NCI-H2107 treated with DMSO at 0.1 percent for 48 hours (cell line): ENCODE measurements around the gene MRPL24.
A peak's percentile ranks its signal among the peaks of the same experiment; 100 is the strongest.
"Not testable (repeated sequence)": the region's sequence is repeated elsewhere in the genome, so short reads cannot be mapped to it uniquely, and the experiment has no call there.

Experiments used
- DNase-seq: peaks from one replicate; lab custom pipeline; 2025; ENCODE audit not compliant: unreplicated experiment; lab: John Stamatoyannopoulos, UW

The MRPL24 gene

GRCh38 chr1:156760092-156760795 is 19.4 kb upstream of the MRPL24 start:
- no peak for DNase-seq

GRCh38 chr1:156757572-156758253 is 16.8 kb upstream of the MRPL24 start:
- not testable (repeated sequence) for DNase-seq

DNA sequence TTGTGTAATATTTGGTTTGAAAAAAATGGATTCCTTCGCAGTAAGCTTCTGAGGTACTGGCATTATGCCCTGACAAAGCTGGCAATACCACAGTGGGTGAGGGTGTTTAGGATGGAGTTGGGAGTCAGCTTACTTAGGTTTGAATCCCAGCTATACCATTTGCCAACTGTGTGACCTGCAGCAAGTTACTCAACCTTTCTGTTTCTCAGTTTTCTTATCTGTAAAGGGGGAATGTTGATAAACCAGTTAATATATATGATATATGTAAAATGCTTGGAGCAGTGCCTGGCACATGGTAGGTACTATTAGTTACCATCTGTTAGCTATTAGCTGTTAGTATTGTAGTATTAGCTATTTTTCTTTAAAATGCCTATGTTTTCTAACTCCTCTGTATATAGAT is 15.5 kb upstream of the MRPL24 start:
- DNase-seq: no peak

DNA sequence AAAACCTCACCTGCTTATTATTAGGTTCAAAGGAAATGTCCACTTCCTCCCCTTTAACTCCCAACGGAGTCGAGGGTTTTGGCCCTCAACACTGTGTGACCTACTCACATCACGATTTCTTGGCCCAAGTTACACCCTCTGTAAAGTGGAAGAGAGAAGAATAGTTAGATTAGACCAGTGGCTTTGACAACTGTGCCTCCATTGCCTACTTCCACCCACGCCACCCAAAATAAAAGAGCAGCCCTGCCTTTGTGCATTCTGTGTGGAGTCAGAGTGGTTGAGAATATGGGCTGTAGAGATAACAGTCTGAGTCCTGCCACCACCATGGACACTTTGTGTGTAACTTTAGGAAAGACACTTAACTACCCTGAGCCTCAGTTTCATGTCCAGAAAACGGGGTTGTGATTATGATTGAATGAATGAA is 14.7 kb upstream of the MRPL24 start:
- no peak for DNase-seq

DNA sequence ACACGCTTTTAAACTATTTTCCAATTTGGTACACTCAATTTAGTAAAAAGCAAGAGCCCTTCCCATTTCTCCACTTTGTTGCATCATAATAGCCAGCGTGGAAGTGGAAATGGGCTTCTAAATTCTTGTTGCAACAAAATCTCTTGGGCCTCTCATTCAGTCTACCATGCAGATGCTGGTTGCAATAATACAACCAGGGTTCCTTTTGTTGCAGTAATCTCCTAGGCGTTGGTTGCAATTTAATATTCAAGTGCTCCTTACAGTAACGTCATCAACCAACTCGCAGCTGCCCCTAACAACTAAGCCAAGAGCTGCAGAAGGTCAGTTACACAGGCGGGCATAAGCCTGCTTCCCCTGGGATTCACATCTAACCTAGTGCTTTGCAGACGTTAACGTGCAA is 13.3 kb upstream of the MRPL24 start:
- peak; percentile 99 for DNase-seq

GRCh38 chr1:156752843-156753482 is 12.1 kb upstream of the MRPL24 start:
- DNase-seq: no peak

- DNase-seq: peak; percentile 85
Observed at GRCh38 chr1:156751757-156752481, 11.0 kb upstream of the MRPL24 start.

- DNase-seq: no peak
Observed at GRCh38 chr1:156751451-156751756, 10.5 kb upstream of the MRPL24 start, which contains the start of gene HDGF. Gene HDGF, minus strand, starts transcription at chr1:156751675. Its CDS starts 246 bp downstream, at chr1:156751429.

GRCh38 chr1:156750711-156751450 is 10.0 kb upstream of the MRPL24 start:
- DNase-seq: no peak

DNA sequence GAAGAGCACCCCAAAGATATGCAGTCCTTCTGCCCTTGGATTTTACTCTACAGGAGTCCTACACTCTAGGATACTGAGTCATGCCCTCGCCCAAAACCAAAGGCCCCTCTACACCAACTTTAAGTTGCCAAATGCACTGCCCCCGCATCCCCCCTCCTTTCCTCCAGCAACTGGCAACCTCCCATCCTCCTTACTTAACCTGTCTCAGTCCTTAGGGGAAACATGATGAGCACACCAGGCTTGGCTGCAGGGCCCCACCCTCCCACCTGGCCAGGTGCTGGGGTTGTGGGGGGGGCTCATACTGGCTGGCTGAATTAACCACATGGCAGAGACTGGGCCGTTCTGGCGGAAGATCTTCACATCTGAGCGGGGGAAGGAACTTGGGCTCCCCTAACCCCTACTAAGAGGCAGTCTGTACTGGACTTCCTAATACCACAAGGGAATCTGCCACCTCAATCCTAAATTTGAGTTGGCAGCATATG is 9.3 kb upstream of the MRPL24 start:
- peak; percentile 77 for DNase-seq

GRCh38 chr1:156749419-156750118 is 8.7 kb upstream of the MRPL24 start:
- DNase-seq: no peak

DNA sequence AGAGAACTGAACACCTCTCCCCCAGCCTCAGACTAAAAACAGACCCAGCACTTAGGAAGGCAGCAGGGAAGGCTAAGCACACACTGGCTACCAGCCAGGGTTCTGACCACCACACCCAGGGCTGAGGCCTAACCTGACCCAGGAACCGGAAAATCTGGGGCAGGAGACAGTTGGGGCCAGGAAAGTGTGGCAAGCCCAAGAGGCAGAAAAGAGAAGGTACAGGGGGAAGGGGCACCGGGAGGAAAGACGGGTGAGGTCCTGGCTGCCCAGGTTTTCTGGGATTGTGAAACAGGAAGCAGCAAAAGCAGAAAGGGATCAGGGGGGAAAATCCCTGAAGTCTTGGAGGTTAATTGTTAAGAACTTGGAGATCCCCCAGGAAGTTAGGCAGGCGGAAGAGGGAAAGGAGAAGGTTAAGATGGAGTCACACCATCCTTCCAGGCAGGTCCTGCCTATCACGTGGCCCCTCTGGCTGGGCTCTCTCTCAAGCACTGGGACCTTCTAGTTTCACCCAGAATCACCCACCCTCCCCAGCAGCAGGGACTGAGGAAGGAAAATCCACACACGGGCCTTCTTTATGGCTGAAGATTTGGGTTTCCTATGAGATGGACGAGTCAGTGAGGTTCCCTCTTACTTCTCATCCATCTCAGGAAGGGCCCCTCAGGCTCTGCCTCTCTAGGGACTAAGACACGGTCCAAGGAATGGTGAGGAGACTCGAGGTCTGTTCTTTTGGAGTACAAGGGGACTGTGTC is 8.0 kb upstream of the MRPL24 start:
- peak; percentile 23 for DNase-seq

DNA sequence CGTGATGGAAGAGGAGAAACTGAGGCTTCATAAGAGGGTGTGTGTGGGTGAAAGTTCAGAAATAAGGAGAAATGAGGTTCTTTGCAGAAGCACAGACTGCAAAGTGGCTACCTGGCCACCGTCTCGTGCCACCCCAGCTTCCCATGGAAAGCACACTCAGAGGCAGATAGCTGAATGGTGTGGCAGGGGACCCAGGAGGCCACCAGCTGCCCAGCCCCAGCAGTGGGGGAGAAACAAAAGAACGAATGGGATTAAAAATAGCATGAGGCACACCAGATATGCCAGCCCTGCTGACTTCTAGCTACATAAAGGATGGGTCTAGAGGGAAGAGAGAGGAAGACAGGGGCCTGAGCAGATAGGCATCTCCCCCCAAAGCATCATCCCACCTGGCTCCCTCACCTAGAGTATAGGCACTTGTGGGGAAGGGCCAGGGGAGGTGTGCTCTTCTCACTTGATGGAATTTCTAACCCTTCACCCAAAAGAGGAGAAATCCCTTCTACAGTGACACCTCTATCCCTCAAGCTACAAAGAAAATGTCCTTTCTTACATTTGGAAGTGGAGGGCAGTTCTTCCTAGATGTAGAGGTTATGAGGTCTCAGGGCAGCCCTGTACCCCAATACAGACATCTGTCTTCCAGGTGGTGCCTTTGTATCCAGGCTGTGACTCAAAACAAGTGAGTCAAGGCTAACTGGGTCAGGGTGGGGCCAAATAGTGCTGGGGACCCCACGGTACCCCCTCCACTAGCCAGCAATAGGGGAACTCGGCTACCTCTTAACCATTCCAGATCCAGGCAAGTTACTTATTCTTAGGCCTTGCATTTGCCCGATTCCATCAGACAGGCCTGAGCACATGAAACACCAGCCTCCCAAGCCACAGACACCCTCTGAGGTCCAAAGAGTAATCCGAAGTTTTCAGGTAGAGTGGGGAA is 7.1 kb upstream of the MRPL24 start:
- peak; percentile 40 for DNase-seq

DNA sequence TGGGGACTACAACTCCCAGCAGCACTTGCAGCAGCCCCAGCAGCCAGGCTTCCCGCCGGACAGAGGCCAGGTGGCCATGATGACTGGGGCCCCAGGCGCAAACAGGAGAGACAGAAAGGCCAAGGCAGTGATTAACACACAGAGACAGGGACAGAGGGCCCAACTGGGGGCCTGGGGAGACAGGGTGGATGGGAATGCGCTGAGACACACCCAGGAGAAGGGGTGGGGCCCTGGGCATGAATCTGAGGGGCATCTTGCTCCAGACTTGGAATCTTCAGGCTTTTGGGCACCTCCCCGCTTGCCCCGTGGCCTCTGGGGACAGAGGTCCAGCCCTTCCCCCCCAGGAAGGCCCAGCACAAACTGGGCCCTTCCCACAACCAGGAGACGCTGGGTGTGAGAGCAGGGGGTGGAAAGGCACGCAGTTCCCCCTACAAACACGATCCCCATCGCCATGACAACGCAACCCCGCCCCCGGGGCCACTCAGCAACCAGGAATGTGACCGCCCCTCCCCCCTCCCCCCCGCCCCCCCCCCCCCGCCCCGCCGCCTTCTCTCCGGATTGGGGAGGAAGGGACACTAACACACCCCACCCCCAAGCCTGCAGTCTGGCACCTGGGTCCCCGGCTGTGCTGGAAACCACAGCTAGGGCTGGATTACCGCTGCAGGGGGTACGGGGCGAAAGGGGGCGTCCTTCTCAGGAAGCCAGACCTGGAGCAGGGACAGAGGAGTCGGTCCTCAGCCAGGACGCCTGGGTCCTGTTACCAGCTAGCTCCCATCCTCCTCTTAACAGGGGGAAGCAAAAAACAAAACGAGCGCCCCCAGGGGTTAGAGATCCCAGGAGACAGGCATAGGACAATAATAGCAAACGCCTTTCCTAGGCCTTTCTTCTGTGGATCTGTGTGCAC is 6.1 kb upstream of the MRPL24 start:
- peak; percentile 72 for DNase-seq

GRCh38 chr1:156746406-156746727 is 5.5 kb upstream of the MRPL24 start:
- no peak for DNase-seq

DNA sequence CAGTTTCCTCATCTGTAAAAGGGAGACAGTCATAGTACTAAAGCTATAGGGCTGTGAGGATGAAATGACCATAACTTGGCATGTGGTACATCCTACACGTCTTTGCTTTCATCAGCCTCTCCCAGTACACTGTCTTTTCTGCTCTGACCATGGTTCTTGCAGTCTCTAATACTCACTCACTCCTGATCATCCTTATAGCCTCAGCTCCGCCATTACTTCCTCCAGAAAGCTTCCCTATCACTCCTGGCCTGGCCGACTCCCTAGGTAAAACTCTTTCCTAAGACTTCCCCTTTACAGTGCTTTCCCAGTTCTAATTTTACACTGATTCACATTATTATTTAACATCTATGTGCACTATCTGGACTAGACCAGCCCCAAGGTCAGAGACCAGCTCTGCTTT is 5.0 kb upstream of the MRPL24 start:
- DNase-seq: no peak

GRCh38 chr1:156744786-156745419 is 4.0 kb upstream of the MRPL24 start:
- no peak for DNase-seq
